Right ventricle myocardium inferior (tissue), 1 donor: ENCODE measurements around the gene WDPCP. TPM values are rescaled to one million over a fixed set of nuclear protein-coding genes. Genes with fewer than 3 reads are reported as not detected.
"Not testable (repeated sequence)": the region's sequence is repeated elsewhere in the genome, so short reads cannot be mapped to it uniquely, and the experiment has no call there.

ENCODE experiments used
- ATAC-seq: fragments of 200-7000 bp; cut with Tn5 transposase; one replicate; pipeline ENCODE4 v1.9.1; 2020; ENCODE audit warnings: mild to moderate bottlenecking, moderate library complexity
- DNase-seq: peaks from one replicate; pipeline ENCODE4 v3.0.0; 2021; ENCODE audit errors: missing footprints
- intact Hi-C: fragments of 100-400 bp; cut with DNase I; formaldehyde crosslinking; loops from one replicate; pipeline ENCODE4 v1.11.0; 2022
- total RNA-seq: library from RNA; stranded (reverse); fragmentation: NEBNext Ultra II Directional; extraction: Animal tissue kit (Norgen Biotek cat#: 25700); gene quantifications from one replicate; pipeline ENCODE4 v1.2.1, GENCODE V29; 2021
- donor health status: DM: no; HTN: yes; CAD: no; lungs with severe emphysema.

The WDPCP gene
- total RNA-seq, 1 donor from 2014 or later, result 13.5 TPM

- ATAC-seq (no peak), DNase-seq (no peak)
- intact Hi-C loops, result no loop called here
These were observed 247.8 kb downstream of the WDPCP start for GRCh38 chr2:63340443-63340842.

- ATAC-seq, result no peak
- intact Hi-C loops, result no loop called here
- no peak for DNase-seq
These were observed 253.4 kb downstream of the WDPCP start for GRCh38 chr2:63334910-63335309.

- no peak for DNase-seq
- no peak for ATAC-seq
- intact Hi-C loops, result no loop called here
These were observed 261.8 kb downstream of the WDPCP start for GRCh38 chr2:63326473-63326872.

GRCh38 chr2:63323662-63324061, 264.6 kb downstream of the WDPCP start:
- intact Hi-C loops, ATAC-seq, DNase-seq: not testable (repeated sequence)

GRCh38 chr2:63321973-63322372, 266.3 kb downstream of the WDPCP start:
- intact Hi-C loops, result not testable (repeated sequence)

GRCh38 chr2:63320669-63321068, 267.6 kb downstream of the WDPCP start:
- ATAC-seq (no peak), DNase-seq (no peak)
- intact Hi-C loops, result no loop called here

More at GRCh38 chr2:63321973-63322372, 266.3 kb downstream of the WDPCP start:
- DNase-seq, ATAC-seq: not testable (repeated sequence)

- intact Hi-C loops, result no loop called here
- DNase-seq, result no peak
- no peak for ATAC-seq
These were observed 277.7 kb downstream of the WDPCP start for GRCh38 chr2:63310614-63311013.

GRCh38 chr2:63301481-63301880, 286.8 kb downstream of the WDPCP start:
- intact Hi-C loops, result no loop called here
- no peak for DNase-seq
- ATAC-seq, result no peak

- ATAC-seq (no peak), DNase-seq (no peak)
- intact Hi-C loops, result no loop called here
These were observed 287.4 kb downstream of the WDPCP start for GRCh38 chr2:63300835-63301234.

GRCh38 chr2:63287956-63288355, 300.3 kb downstream of the WDPCP start:
- intact Hi-C loops, result no loop called here
- no peak for ATAC-seq
- DNase-seq, result no peak

GRCh38 chr2:63286520-63286919, 301.8 kb downstream of the WDPCP start:
- DNase-seq, ATAC-seq, intact Hi-C loops: not testable (repeated sequence)

GRCh38 chr2:63283273-63283672, 305.0 kb downstream of the WDPCP start:
- DNase-seq (no peak), ATAC-seq (no peak)
- intact Hi-C loops, result no loop called here

GRCh38 chr2:63272560-63272959, 315.7 kb downstream of the WDPCP start:
- no peak for DNase-seq
- intact Hi-C loops, result no loop called here
- ATAC-seq, result no peak

GRCh38 chr2:63270717-63271116, 317.6 kb downstream of the WDPCP start:
- intact Hi-C loops, result no loop called here
- no peak for ATAC-seq
- DNase-seq, result no peak

GRCh38 chr2:63268946-63269345, 319.3 kb downstream of the WDPCP start:
- ATAC-seq, result no peak

GRCh38 chr2:63261137-63261621, 327.1 kb downstream of the WDPCP start:
- DNase-seq, result no peak

More at GRCh38 chr2:63268946-63269345, 319.3 kb downstream of the WDPCP start:
- intact Hi-C loops, result no loop called here
- no peak for DNase-seq

GRCh38 chr2:63257473-63257872, 330.8 kb downstream of the WDPCP start:
- no peak for DNase-seq
- intact Hi-C loops, result no loop called here
- ATAC-seq, result no peak

More at GRCh38 chr2:63261137-63261621, 327.1 kb downstream of the WDPCP start:
- intact Hi-C loops, result no loop called here
- ATAC-seq, result no peak

GRCh38 chr2:63249161-63249560, 339.1 kb downstream of the WDPCP start:
- DNase-seq, result no peak

GRCh38 chr2:63242747-63243146, 345.5 kb downstream of the WDPCP start:
- intact Hi-C loops, result no loop called here
- DNase-seq (no peak), ATAC-seq (no peak)

More at GRCh38 chr2:63249161-63249560, 339.1 kb downstream of the WDPCP start:
- intact Hi-C loops, result no loop called here
- ATAC-seq, result no peak

- intact Hi-C loops, result no loop called here
- DNase-seq (no peak), ATAC-seq (no peak)
These were observed 362.2 kb downstream of the WDPCP start for GRCh38 chr2:63225964-63226686.
